Measurements from ENCODE around the gene DOCK3.

DNA sequence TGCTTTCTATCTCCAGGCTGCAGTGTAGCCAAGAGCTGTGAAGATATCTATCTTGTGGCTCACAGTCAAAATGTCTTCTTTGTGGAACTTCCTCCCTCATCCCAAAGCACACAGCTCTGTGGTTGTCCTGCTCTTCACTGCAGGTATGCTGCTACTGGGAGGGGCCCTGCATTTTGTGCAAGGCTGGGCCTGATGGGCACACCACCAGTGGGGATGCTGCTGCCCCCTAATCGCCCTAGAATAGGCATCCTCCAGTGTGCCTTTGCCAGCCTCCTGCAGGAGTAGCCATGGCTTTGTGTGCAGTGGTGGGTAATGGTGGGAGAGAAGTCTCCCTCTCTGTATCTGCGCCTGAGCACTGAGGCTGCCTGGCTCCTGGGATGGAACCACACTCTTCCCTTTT is 297.3 kb downstream of the DOCK3 start:
- TF ChIP-seq, protein P1, sequence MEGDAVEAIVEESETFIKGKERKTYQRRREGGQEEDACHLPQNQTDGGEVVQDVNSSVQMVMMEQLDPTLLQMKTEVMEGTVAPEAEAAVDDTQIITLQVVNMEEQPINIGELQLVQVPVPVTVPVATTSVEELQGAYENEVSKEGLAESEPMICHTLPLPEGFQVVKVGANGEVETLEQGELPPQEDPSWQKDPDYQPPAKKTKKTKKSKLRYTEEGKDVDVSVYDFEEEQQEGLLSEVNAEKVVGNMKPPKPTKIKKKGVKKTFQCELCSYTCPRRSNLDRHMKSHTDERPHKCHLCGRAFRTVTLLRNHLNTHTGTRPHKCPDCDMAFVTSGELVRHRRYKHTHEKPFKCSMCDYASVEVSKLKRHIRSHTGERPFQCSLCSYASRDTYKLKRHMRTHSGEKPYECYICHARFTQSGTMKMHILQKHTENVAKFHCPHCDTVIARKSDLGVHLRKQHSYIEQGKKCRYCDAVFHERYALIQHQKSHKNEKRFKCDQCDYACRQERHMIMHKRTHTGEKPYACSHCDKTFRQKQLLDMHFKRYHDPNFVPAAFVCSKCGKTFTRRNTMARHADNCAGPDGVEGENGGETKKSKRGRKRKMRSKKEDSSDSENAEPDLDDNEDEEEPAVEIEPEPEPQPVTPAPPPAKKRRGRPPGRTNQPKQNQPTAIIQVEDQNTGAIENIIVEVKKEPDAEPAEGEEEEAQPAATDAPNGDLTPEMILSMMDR (IDR thresholded peaks at IDR 0.05) = no peak
- no peak for TF ChIP-seq POLR2A (IDR thresholded peaks at IDR 0.05)
